Measurements from ENCODE around the gene WDR4.

The WDR4 gene

DNA sequence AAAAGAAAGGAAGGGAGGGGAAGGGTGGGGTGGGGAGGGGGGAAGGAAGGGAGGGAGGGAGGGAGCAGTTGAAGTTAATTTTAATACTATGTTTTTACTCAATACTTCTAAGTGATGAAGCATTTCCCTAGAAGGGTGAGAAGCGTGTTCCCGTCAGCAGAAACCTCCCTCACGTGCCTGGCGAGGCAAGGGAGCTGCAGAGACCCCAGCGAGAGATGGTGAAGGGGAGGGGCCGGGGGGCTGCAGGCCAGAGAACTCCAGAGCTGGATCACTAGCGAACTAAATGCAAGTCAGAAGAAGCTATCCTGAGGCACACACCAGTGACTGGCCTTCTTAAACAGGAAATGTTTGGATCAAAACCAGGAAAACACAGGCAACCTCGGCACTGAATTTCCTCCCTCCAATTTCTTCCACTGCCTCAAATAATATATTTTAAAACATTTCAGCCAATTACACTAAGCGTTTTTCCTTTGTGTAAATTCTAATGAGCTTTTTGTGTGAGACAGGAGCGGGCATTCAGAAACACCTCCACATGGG, 18.0 kb downstream of the WDR4 start:
- TF ChIP-seq EZH2 (IDR thresholded peaks at IDR 0.05; ENCODE audit: borderline replicate concordance, low read length) = no peak
- TF ChIP-seq, protein P1, sequence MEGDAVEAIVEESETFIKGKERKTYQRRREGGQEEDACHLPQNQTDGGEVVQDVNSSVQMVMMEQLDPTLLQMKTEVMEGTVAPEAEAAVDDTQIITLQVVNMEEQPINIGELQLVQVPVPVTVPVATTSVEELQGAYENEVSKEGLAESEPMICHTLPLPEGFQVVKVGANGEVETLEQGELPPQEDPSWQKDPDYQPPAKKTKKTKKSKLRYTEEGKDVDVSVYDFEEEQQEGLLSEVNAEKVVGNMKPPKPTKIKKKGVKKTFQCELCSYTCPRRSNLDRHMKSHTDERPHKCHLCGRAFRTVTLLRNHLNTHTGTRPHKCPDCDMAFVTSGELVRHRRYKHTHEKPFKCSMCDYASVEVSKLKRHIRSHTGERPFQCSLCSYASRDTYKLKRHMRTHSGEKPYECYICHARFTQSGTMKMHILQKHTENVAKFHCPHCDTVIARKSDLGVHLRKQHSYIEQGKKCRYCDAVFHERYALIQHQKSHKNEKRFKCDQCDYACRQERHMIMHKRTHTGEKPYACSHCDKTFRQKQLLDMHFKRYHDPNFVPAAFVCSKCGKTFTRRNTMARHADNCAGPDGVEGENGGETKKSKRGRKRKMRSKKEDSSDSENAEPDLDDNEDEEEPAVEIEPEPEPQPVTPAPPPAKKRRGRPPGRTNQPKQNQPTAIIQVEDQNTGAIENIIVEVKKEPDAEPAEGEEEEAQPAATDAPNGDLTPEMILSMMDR (IDR thresholded peaks at IDR 0.05; ENCODE audit: low read length) = no peak
- peaks cover 94% of the 10 kb centered on the region for H3K36me3 ChIP-seq (ENCODE audit: insufficient read depth, low read length)
- H3K9ac ChIP-seq (ENCODE audit: low read length) = no peak overlapping the region
- no peak overlapping the region for H2AFZ ChIP-seq (ENCODE audit: low read length)
- no peak overlapping the region for H3K4me2 ChIP-seq (ENCODE audit: low read length)
- H3K4me1 ChIP-seq (ENCODE audit: insufficient read depth, low read length, severe bottlenecking) = no peaks in the 10 kb centered on the region
- no peak overlapping the region for H3K4me3 ChIP-seq (ENCODE audit: low read depth, low read length, poor library complexity, severe bottlenecking)
- H3K27ac ChIP-seq (ENCODE audit: low read depth, low read length, poor library complexity, severe bottlenecking) = no peak overlapping the region
- no peaks in the 10 kb centered on the region for H3K9me2 ChIP-seq (ENCODE audit: low read depth, low read length)
- H4K20me1 ChIP-seq (ENCODE audit: insufficient read depth, low read length) = no peaks in the 10 kb centered on the region
- peaks cover 12% of the 10 kb centered on the region; the same call in 1 of the 2 replicates for H3K79me2 ChIP-seq (ENCODE audit: insufficient read depth, low read length)
- no peaks in the 10 kb centered on the region for H3K9me3 ChIP-seq (ENCODE audit: low read length)
- H3K27me3 ChIP-seq (ENCODE audit: insufficient read depth, low read length) = no peaks in the 10 kb centered on the region
- no peaks in the 10 kb centered on the region for H3F3A ChIP-seq (ENCODE audit: insufficient read depth, low read length)

DNA sequence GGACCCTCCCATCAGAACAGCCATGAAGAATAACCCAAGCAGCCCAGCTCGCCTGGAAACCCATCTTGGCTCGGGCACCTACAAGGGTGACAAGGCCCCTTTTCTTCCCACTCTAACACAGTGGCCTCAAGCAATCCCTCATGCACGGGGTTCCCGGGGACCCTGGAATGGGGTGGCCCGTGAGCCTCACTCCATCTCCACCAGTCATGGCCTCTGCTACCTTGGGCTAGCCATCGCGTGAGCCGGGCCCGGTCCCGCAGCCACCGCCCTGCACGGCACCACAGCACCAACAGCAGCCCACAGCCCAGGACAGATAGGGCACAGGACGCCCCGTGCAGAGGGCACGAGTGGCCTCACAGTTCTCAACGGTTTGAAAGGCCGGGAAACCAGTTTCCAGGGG, 19.0 kb downstream of the WDR4 start:
- TF ChIP-seq, protein P1 (IDR thresholded peaks at IDR 0.05; ENCODE audit: low read length) = no peak
- no peak for TF ChIP-seq EZH2 (IDR thresholded peaks at IDR 0.05; ENCODE audit: borderline replicate concordance, low read length)
- Histone ChIP-seq H3K36me3 (ENCODE audit: insufficient read depth, low read length) (peaks cover 94% of the 10 kb centered on the region), H2AFZ (ENCODE audit: low read length) (no peak overlapping the region), H3K4me3 (ENCODE audit: low read depth, low read length, poor library complexity, severe bottlenecking) (no peak overlapping the region), H3K27me3 (ENCODE audit: insufficient read depth, low read length) (no peaks in the 10 kb centered on the region), H3K9me3 (ENCODE audit: low read length) (no peaks in the 10 kb centered on the region), H3K9ac (ENCODE audit: low read length) (no peak overlapping the region), H3K4me1 (ENCODE audit: insufficient read depth, low read length, severe bottlenecking) (no peaks in the 10 kb centered on the region), H3K79me2 (ENCODE audit: insufficient read depth, low read length) (peaks cover 7% of the 10 kb centered on the region; the same call in 1 of the 2 replicates), H4K20me1 (ENCODE audit: insufficient read depth, low read length) (no peaks in the 10 kb centered on the region), H3K9me2 (ENCODE audit: low read depth, low read length) (no peaks in the 10 kb centered on the region), H3K27ac (ENCODE audit: low read depth, low read length, poor library complexity, severe bottlenecking) (no peak overlapping the region), H3F3A (ENCODE audit: insufficient read depth, low read length) (no peaks in the 10 kb centered on the region), H3K4me2 (ENCODE audit: low read length) (no peak overlapping the region)

DNA sequence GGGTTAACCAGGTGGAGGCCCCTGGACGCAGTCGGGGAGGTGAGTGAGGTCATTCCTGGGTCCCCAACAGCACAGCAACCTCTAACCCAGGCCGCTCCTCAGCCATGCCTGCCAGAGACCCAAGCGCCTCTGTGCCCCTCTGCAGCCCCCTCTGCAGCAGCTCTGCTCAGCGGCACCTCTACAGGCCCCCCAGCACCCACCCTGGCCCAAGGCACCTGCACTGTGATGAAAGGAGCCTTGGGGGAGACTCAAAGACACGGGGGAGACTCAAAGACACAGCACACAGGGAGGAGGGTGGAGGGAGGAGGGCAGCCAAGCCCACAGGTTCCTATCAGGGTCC, 19.5 kb downstream of the WDR4 start:
- Histone ChIP-seq H3F3A (ENCODE audit: insufficient read depth, low read length) (no peaks in the 10 kb centered on the region), H3K4me2 (ENCODE audit: low read length) (no peak overlapping the region), H3K79me2 (ENCODE audit: insufficient read depth, low read length) (peaks cover 5% of the 10 kb centered on the region; the same call in 1 of the 2 replicates), H3K9ac (ENCODE audit: low read length) (no peak overlapping the region), H4K20me1 (ENCODE audit: insufficient read depth, low read length) (no peaks in the 10 kb centered on the region), H3K27me3 (ENCODE audit: insufficient read depth, low read length) (no peaks in the 10 kb centered on the region), H2AFZ (ENCODE audit: low read length) (no peak overlapping the region), H3K4me3 (ENCODE audit: low read depth, low read length, poor library complexity, severe bottlenecking) (no peak overlapping the region), H3K9me2 (ENCODE audit: low read depth, low read length) (no peaks in the 10 kb centered on the region), H3K27ac (ENCODE audit: low read depth, low read length, poor library complexity, severe bottlenecking) (no peak overlapping the region), H3K36me3 (ENCODE audit: insufficient read depth, low read length) (peaks cover 94% of the 10 kb centered on the region), H3K4me1 (ENCODE audit: insufficient read depth, low read length, severe bottlenecking) (no peaks in the 10 kb centered on the region), H3K9me3 (ENCODE audit: low read length) (no peaks in the 10 kb centered on the region)
- TF ChIP-seq EZH2 (IDR thresholded peaks at IDR 0.05; ENCODE audit: borderline replicate concordance, low read length) = no peak
- TF ChIP-seq, protein P1 (IDR thresholded peaks at IDR 0.05; ENCODE audit: low read length) = no peak
